GM19099 (cell line): ENCODE data around the gene MON2.
A peak's percentile ranks its signal among the peaks of the same experiment; 100 is the strongest.

ENCODE experiments used
- POLR2A ChIP-seq: IDR thresholded peaks from 3 replicates; pipeline ENCODE4 v1.6.1; 2011; ENCODE audit warnings: low read depth; ENCODE audit not compliant: insufficient read length; ENCODE audit errors: extremely low read depth

The MON2 gene

GRCh38 chr12:62584619-62585018 lies 118.0 kb downstream of the MON2 start:
- no peak for TF ChIP-seq POLR2A

DNA sequence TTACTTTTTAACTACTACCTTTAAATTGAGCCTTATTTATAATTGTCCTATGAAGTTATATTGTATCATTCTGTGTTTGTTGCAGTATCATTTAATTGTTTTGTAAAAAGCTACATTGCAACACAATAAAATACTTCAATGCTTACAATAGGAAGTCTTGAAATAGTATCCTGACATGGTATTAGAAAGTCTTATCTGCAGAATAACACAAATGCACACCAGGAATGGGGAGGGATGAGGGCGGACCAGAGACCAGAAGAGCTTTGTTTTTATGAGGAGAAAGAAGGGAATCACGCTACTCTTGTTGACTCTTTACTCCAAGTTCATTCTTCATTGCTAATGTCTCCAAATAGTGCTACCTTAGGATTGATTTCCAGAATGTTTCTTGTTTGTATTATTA lies 120.2 kb downstream of the MON2 start:
- TF ChIP-seq POLR2A: no peak

GRCh38 chr12:62588916-62589315 lies 122.3 kb downstream of the MON2 start:
- no peak for TF ChIP-seq POLR2A

DNA sequence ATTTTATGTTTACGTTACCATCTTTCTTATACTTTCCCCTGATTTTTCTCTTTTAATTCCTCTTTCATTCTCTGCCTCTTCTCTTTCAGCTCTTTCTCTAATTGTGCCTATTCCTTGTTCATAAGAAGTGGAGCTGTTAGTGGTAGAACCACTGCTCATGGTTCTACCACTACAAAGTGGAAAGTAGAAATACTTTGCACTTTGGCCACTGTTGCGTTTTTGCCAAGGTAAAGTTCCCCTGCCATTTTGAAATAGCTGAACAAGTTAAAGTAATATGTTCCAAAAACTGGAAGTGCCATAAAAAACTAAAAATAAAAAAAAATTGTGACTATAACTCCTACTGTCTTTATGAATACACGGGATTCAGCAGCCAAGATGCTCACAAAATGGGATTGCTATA lies 130.6 kb downstream of the MON2 start:
- TF ChIP-seq POLR2A: no peak

GRCh38 chr12:62598846-62599245 lies 132.2 kb downstream of the MON2 start:
- no peak for TF ChIP-seq POLR2A

DNA sequence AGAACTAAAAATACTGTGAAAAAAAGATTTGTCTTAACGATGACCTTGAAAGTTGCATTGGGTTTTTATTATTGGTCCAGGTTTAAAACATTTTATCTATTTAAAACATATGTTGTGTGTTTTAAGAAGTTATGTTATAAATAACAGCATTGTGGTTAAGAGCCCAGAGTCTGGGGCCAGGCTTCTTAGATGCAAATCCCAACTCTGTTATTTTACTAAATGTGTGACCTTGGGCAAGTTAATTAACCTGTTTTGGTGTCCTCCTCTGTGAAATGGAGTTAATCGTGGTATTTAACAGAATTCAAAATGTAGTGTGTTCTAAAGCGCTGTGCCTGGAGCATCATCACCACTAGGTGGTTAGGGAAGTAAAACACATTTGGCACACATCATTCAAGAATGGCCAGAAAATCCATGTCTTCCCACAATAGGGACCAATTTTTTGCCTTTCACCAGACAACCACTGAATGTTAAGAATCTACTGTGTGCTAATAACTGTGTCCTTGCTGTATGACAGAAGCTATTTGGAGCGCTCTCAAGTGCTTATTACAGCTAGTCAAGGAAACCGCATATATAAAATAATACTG lies 133.3 kb downstream of the MON2 start:
- no peak for TF ChIP-seq POLR2A

DNA sequence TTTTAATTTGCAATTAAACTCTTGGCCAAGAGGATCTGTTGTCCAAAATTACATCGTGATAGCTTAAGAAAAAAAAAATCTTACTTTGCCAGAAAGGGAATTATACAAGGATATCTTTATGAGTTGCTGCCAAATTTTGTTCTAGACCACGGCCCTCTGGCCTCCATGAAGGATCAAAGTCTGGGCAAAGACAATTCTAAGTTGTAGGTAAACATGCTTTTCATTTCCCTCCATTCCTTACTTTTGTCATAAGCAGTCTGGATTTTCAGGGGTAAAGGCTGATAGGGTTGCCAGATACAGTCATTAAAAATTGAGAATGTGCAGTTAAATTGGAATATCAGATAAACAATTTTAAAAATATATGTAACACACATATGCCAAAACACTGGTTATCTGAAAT lies 135.1 kb downstream of the MON2 start:
- no peak for TF ChIP-seq POLR2A

DNA sequence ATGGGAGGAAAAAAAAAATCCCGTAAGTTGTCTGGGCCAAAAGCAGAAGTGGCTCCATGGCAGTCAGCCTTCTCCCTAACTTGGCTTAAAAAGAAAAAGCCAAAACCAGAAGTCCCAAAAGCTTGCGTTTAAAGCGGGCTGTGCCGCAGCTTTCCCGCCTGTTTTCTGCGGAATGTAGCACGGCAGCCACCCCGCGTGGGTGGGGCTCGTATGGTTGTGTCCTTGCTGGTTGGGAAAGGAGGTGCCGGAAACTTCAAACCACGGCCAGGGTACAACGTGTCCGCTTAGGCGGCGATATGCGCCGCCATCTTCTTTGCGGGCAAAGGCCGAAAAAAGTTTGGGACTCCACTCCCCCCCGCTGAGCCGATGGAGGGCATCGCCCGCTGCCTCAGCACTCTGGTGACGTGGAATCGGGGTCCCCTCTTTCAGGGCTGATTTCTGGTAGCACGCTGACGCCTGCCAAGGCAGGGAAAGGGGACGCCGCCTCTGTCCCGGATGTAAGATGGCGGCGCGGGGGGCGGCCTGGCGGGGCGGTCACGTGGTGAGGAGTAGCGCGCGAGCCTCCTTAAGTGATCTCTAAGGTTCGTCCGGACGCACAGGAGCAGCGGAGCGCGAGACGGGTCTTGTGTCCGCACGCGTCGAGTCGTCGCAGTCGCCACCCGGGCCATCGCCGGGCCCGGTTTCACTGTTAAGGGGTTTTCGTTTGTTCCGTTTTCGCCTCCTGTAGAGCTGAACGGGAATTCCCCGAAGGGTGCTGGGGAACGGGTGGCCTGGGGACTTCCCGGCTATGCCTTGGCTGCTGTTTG lies 135.8 kb downstream of the MON2 start:
- TF ChIP-seq POLR2A: peak; percentile 88

DNA sequence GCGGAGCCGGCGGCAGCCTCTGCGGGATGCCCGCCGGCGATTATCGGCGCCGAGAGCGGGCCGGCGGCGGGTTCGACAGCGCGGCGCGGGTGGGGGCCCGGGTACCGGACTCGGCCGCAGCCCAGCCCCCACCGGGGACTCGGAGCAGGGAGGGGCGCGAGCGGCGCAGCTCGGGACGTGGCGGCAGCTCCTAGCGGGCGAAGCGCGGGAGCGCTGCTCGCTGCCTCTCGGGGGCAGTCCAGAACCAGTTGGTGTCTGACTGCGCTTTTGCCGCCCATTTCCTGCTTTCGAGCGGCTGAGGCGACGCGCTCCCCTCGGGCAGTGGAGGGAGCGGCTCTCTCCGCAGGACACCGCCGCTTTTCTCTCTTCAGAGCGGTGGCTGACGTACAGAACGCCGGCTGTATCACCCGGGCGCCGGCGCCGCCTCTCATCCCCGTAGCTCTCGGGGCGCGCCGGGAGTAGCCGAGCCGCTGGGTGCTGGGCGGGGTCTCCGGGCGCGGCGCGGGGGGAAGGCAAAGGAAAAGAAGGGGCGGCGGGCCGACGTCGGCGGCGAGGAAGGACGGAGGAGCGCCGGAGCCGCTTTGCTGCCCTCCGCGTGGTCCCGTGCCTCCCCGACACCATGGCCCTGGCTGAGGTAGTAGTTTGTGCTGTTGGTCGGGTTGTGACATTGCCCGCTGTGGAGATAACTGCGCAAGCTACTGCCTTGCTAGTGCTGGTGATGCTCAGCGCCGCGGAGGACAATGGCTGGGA lies 136.6 kb downstream of the MON2 start:
- peak; percentile 84 for TF ChIP-seq POLR2A

DNA sequence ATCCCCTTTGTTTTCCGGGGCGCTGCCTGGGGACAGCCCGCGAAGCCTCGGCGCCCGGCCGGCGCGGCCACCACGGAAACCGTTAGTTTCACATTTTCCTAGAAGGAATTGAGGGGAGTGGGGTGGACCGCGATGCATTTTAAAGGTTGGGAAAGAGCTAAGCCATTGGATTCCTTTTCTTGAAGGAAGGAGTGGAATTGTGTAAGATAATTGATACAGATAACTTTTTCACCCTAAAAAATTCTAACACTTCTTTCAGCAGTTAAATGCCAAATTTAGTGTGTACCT lies 137.1 kb downstream of the MON2 start:
- TF ChIP-seq POLR2A: no peak

- TF ChIP-seq POLR2A: no peak
Observed at GRCh38 chr12:62604373-62604772, 137.7 kb downstream of the MON2 start.

GRCh38 chr12:62604871-62605270 lies 138.2 kb downstream of the MON2 start:
- no peak for TF ChIP-seq POLR2A

DNA sequence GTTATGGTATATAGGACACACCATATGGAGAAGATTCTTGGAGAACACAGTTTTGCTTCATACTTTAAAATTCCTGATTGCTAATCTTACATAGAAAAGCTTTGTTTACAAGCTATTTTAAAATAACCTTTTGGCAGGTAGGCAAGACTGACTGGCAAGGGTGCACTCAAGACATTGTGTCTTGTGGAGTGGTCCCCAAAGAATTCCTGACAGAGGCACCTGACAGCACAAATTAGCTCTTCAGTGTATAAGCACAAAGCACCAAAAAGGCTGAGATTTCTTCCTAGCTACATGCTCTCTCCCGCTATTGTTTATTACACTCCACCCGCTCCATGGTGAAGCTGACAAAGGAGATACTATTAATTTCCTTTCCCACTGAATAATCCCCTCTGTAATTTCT lies 139.4 kb downstream of the MON2 start:
- no peak for TF ChIP-seq POLR2A

DNA sequence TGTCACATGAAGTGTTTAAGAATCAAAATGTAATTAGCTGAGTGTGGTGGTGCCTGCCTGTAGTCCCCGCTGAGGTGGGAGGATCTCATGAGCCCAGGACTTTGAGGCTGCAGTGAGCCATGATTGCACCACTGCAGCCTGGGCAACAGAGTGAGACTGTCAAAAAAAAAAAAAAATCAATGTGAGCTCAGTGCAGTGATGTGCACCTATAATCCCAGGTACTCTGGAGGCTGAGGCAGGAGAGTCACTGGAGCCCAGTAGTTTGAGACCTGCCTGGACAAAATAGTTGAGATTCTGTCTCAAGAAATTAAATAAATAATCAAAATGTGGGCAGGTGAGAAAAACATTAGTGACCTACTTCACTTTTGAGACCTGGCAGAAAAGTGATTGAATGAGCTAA lies 140.0 kb downstream of the MON2 start:
- TF ChIP-seq POLR2A: no peak

GRCh38 chr12:62613081-62613480 lies 146.5 kb downstream of the MON2 start:
- TF ChIP-seq POLR2A: no peak

DNA sequence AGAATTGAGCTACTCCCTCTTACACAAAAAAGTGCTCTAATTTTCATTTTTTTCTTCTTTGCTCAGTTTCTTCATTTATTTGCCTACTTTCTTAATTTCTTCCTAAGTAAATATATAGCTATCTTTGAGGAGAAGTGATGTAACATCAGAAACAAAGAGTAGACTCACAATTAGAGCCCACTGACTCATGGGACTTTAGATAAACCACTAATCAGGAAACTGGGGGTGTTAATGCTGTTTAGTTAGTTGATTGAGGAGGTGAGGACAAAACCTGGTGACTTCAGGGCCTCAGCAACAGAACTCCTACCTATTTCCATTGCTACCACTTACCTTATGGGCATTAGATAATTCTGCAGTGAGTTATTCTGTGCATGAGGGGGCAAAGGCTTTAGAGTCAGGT lies 151.7 kb downstream of the MON2 start:
- no peak for TF ChIP-seq POLR2A
